ENCODE results near the gene MAST3. TPM values are rescaled to one million over a fixed set of nuclear protein-coding genes. Genes with fewer than 3 reads are reported as not detected.
A peak's percentile ranks its signal among the peaks of the same experiment; 100 is the strongest.

MAST3 gene
- total and polyA plus RNA-seq, 2 of the 13 experiments (the other 11 are each of a cell fraction or from before 2014, with no cell fraction given) = 4.1 to 4.6 TPM

- TF ChIP-seq ZNF550 (CRISPR knock-in tag; IDR thresholded peaks at IDR 0.05; ENCODE audit: borderline replicate concordance) (no peak), ARNTL (CRISPR knock-in tag; IDR thresholded peaks at IDR 0.05) (peak; percentile 99), ZNF30 (CRISPR knock-in tag; IDR thresholded peaks at IDR 0.05) (no peak), ATF6 (CRISPR knock-in tag; conservative IDR thresholded peaks at IDR 0.05) (no peak), ATF4 (CRISPR knock-in tag; IDR thresholded peaks at IDR 0.05) (0 out of 4 replicates have a peak, but pooled peaks of 1 of the 2 experiments have one; percentile 42), ZNF691 (CRISPR knock-in tag; IDR thresholded peaks at IDR 0.05; ENCODE audit: borderline replicate concordance, low read depth) (0 out of 2 replicates have a peak, but pooled peaks have one; percentile 23), EED (CRISPR knock-in tag; IDR thresholded peaks at IDR 0.05) (no peak), PTBP1 (IDR thresholded peaks at IDR 0.05; ENCODE audit: low read depth, low read length, poor library complexity, severe bottlenecking) (no peak), TBX3 (IDR thresholded peaks at IDR 0.05; ENCODE audit: borderline replicate concordance) (no peak), ARID2 (CRISPR knock-in tag; IDR thresholded peaks at IDR 0.05; ENCODE audit: borderline replicate concordance) (no peak), ZNF598 (CRISPR knock-in tag; IDR thresholded peaks at IDR 0.05; ENCODE audit: borderline replicate concordance) (no peak), HOXA9 (CRISPR knock-in tag; IDR thresholded peaks at IDR 0.05; ENCODE audit: borderline replicate concordance) (no peak), ELK4 (CRISPR knock-in tag; IDR thresholded peaks at IDR 0.05; ENCODE audit: borderline replicate concordance) (no peak), EEA1 (CRISPR knock-in tag; IDR thresholded peaks at IDR 0.05; ENCODE audit: borderline replicate concordance) (no peak), ZNF160 (CRISPR knock-in tag; IDR thresholded peaks at IDR 0.05) (no peak), ZNF235 (CRISPR knock-in tag; IDR thresholded peaks at IDR 0.05; ENCODE audit: borderline replicate concordance) (no peak), MIER3 (CRISPR knock-in tag; IDR thresholded peaks at IDR 0.05; ENCODE audit: borderline replicate concordance) (0 out of 2 replicates have a peak, but pooled peaks have one; percentile 67), CBFB (CRISPR knock-in tag; IDR thresholded peaks at IDR 0.05) (no peak), ZNF432 (CRISPR knock-in tag; IDR thresholded peaks at IDR 0.05; ENCODE audit: borderline replicate concordance) (no peak), MTF2 (CRISPR knock-in tag; IDR thresholded peaks at IDR 0.05; ENCODE audit: borderline replicate concordance) (no peak), GFI1 (CRISPR knock-in tag; IDR thresholded peaks at IDR 0.05; ENCODE audit: borderline replicate concordance) (no peak), SPEN (CRISPR knock-in tag; IDR thresholded peaks at IDR 0.05; ENCODE audit: low read depth) (peak; percentile 83; the same call in 1 of the 2 replicates), KMT2B (CRISPR knock-in tag; IDR thresholded peaks at IDR 0.05) (no peak), ZNF138 (CRISPR knock-in tag; IDR thresholded peaks at IDR 0.05; ENCODE audit: low read depth) (no peak)
Measured at GRCh38 chr19:18135712-18136584, 38.4 kb downstream of the MAST3 start (continued).

Measured in HepG2 (cell line).